GM12801 (cell line): ENCODE data around the gene CYP19A1.

ENCODE experiments used
- CTCF ChIP-seq: IDR thresholded peaks from one replicate; pipeline ENCODE4 v1.5.1; 2011; ENCODE audit warnings: control low read depth; ENCODE audit not compliant: insufficient read length; ENCODE audit errors: extremely low read depth

Gene CYP19A1

GRCh38 chr15:51368751-51369450, 30.5 kb upstream of the CYP19A1 start:
- no peak for TF ChIP-seq CTCF

GRCh38 chr15:51368307-51368706, 29.9 kb upstream of the CYP19A1 start:
- no peak for TF ChIP-seq CTCF

- no peak for TF ChIP-seq CTCF
Measured at GRCh38 chr15:51367322-51367976, 29.1 kb upstream of the CYP19A1 start.

- TF ChIP-seq CTCF, result no peak
Measured at GRCh38 chr15:51366920-51367319, 28.5 kb upstream of the CYP19A1 start.

- no peak for TF ChIP-seq CTCF
Measured at GRCh38 chr15:51366071-51366470, 27.7 kb upstream of the CYP19A1 start.

GRCh38 chr15:51365417-51365816, 27.0 kb upstream of the CYP19A1 start:
- TF ChIP-seq CTCF, result no peak

GRCh38 chr15:51363383-51363782, 25.0 kb upstream of the CYP19A1 start:
- TF ChIP-seq CTCF, result no peak
